ENCODE data around the gene FILIP1L.

The FILIP1L gene

DNA sequence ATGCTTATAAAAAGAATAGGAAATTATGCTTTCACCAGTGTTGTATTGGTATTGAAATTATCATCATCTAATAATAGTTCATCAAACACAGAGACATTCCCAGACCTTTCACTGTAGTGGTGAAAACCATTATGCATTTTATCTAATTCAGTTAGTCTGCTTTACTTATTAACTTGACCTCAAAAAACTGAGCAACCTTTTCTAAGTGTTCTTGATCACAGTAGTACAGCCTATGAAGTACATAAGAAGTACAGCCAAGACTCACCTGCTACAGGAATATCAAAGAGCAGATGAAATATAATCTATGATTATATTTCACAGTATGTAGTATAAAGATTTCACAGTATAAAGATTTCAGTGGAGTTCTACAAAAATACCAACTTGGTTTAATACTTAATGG is 75.2 kb downstream of the FILIP1L start:
- no peak for DNase-seq

- no peak for DNase-seq
Measured at GRCh38 chr3:100033903-100034471, 80.3 kb downstream of the FILIP1L start.

DNA sequence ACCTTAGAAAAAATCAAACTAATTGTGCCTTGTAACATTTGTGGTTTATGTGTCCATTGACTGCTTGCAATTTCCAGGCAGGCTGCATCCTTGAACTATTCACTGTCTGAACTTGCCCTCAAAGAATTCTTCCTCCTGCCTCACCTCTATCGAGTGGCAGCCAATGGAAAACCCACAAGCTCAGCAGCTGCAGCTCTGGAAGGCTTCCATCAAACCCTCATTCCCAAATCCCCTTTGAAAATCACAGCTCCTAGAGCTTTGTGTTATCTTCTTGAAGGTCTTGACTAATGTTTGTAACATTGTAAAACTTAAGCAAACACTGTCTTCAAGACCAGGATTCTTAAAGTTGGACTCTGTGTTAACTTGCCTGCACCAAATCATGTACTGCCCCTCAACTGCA is 81.1 kb downstream of the FILIP1L start:
- DNase-seq = no peak

DNA sequence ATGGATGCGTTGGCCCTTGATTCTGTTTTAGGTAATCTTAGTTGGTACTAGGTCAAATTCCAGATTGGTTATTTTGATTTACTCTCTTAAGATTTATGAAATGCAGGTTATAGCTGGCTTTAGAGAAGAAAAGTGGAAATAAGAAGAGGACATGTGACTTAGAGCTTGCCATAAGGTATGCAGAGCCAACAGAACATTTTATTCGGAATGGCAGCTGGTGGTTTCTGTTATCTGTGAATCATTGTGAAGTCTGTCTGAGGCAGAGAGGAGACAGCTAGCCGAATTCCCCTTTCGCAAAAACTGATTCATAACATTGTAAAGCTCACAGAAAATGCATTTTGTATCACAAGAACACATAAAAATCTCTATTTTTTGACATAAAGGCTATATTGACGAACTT is 82.1 kb downstream of the FILIP1L start:
- no peak for DNase-seq

- no peak for DNase-seq
Measured at GRCh38 chr3:100030914-100031425, 83.3 kb downstream of the FILIP1L start.

- DNase-seq = no peak
Measured at GRCh38 chr3:100030346-100030745, 84.0 kb downstream of the FILIP1L start.

GRCh38 chr3:100029689-100030088 is 84.6 kb downstream of the FILIP1L start:
- DNase-seq = no peak

DNA sequence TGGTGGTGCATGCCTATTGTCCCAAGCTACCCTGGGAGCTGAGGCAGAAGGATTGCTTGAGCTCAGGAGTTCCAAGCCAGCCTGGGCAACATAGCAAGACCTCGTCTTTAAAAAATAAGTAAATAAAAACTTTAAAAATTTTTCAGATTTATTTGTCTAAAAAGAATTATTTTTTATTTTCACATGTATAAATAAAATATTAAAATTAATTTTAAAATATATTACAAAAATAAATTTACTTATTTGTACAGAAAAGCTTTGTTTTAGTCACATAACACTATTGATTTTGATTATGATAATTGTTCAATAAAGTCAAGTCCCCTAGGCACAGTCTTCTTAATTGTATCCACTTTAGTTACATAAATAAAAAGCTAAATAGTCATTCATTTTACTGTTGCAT is 85.2 kb downstream of the FILIP1L start:
- DNase-seq = no peak

DNA sequence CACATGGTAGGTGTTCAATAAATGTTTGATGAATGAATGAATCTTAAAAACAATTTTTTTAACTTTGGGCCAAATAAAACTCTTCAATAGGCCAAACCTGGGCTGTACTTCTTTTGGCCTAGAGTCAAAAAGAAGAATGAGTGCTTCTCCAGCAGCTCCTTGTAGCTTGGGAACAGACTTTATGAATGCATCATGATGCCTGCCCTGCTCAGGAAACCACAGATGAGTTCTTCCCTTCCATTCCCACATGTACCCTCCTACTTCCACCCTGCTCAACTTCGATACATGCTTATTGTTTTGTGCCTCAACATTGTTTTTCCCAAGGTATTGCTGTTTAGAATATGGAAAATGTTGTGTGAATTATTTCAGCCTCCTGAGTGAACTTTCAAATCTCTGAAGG is 87.0 kb downstream of the FILIP1L start:
- DNase-seq = no peak

DNA sequence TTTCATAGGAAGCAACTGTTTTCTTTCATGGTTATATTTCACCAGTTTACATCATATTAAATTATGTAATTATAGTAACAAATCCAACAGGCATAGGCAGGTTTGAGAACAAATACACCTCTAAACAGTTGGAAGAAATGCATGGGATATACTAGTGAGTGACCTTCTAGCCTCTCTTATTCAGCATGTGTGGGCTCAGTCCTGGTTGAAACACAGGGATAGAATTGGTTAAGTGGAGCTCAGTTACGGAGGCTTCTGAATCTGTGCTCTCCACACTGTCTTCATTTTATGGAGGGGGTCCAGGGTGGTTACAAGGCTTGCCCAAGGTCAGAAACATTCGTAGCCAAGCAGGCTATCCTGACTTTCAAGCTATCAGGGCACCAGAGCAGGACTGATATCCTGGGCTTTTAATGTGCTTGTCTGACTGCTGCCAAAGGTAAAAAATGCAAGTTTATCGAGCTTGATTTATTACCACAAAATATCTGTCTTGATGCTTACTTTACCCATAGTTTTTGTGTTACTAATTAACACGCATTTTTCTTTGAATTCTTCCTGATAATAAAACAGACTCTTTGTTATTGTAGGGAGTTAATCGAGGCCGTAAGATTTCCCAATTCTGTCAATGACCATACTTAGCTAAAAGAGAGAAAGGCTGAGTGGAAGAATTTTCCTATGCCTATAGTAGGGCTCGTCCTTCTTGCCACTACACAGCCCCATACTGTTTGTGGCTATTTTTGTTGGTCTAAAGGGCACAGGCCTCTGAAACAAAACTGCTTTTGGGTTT is 89.6 kb downstream of the FILIP1L start:
- no peak for DNase-seq

- DNase-seq = no peak
Measured at GRCh38 chr3:100023595-100023994, 90.7 kb downstream of the FILIP1L start.

DNA sequence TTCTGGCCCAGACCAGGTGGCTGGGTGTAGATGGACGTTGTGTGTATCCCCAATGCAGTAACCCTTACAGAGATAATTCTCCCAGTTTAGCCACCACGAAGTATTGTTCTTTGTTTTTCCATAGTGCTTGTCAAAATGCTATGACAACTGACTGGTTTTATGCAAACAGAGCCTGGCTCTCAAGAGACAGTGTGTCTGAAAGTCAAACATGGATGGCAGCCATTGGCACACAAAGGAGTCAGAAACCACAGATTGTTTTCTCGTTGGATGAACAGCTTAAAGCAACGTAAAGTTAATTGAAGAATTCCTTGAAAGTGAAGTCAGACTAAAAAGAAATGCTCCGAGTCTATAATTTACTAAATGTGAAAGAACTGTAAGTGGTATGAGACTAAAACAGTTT is 91.2 kb downstream of the FILIP1L start:
- DNase-seq = peak; percentile 41

GRCh38 chr3:100022506-100022905 is 91.8 kb downstream of the FILIP1L start:
- DNase-seq = no peak

GRCh38 chr3:100020876-100021644 is 93.2 kb downstream of the FILIP1L start:
- no peak for DNase-seq

DNA sequence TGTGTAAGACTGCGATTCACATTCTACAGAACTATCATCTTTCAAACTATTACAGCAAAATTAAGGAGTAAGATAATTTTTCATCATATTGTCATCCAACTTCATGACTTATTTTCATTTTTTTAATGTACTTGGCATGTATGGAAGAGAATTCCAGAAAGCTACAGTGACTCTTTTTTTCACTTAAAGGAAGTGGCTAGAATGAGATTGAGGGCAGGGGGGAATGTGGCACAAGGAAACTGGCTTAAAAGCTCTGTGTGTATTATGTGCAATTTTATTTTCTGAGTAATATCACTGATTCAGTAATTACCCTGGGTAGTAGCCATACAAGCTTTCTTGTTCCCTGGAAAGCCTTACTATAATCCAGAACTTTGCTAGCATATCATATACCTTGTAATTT is 94.6 kb downstream of the FILIP1L start:
- DNase-seq = no peak

DNA sequence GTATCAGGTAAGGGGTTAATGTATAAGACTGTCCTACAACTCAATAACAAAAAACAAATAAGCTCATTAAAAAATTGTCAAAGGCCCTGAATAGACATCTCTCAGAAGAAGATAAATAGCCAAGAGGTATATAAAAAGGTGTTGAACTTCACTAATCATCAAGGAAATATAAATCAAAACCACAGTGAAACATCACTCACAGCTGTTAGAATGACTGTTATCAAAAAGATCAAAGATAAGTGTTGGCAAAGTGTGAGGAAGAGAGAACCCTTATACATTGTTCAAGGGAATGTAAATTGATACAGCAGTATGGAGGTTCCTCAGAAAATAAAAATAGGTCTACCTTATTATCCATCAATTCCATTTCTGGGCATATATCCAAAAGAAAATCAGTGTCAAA is 95.5 kb downstream of the FILIP1L start:
- DNase-seq = no peak

DNA sequence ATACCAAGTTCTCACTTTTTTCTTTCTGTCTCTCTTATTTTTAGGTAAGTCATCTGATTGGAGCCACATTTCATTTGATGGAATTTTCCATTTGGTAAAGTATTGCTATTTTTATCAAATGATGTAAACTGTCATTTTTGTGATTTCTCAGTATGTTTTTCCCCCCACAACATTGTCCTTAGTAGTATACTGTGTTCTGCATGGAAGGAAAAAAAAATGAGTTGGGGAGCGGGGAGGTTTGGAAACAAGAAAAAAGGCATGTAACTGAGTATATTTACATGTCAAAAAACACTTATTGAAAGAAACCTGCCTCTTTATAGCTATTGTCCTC is 104.2 kb downstream of the FILIP1L start:
- no peak for DNase-seq

GRCh38 chr3:100009276-100010086 is 104.8 kb downstream of the FILIP1L start:
- no peak for DNase-seq

DNA sequence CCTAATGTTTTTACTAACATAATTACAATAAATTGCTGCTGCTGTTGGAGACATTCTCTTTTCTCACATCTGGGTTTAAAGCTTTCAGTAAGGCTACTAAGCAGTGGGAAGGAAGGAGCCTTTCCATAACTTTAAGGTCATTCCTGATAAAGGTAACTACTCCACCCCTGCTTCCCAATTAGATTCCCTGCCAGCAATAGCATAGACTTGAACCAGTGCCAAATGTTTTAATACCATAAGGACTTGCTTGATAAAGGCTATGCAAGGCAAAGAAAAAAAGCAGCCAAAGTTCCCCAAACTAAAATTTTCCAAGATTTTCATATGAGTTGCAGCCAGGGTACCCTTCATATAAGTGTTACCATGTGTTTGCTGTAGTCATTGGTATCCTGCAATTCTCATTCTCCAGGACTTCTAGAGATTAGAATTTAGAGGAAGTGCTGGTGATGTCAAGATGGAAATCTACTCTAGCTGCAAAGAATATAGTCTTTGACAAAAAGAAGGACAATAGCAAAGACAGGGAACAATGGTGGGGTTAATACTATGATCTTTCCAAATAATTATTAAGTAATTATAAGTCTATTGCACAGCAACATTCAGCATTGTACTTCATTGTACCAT is 106.1 kb downstream of the FILIP1L start:
- no peak for DNase-seq

GRCh38 chr3:100007313-100007712 is 107.0 kb downstream of the FILIP1L start:
- no peak for DNase-seq

GRCh38 chr3:100006570-100007271 is 107.6 kb downstream of the FILIP1L start:
- DNase-seq = no peak

All from NCI-H345 (cell line).